ENCODE measurements around the gene FAM184B. TPM values are rescaled to one million over a fixed set of nuclear protein-coding genes. Genes with fewer than 3 reads are reported as not detected.

The FAM184B gene
- total RNA-seq, 1 experiment from 2014 or later: not detected

GRCh38 chr4:17618926-17619325 lies 162.5 kb downstream of the FAM184B start:
- peaks cover 7% of the 10 kb centered on the region; the same call in 1 of the 2 replicates for H3K4me1 ChIP-seq
- H3K27me3 ChIP-seq (replicated peaks; ENCODE audit: control insufficient read depth, insufficient read depth, low read length): no peaks in the 10 kb centered on the region
- Mint-ChIP-seq H3K4me1 (ENCODE audit: low read depth, unreplicated experiment) (no peaks in the 10 kb centered on the region), H3K27ac (ENCODE audit: unreplicated experiment) (no peak overlapping the region), H3K4me3 (ENCODE audit: unreplicated experiment) (no peak overlapping the region), H3K27me3 (ENCODE audit: insufficient read depth, unreplicated experiment) (no peaks in the 10 kb centered on the region), H3K36me3 (ENCODE audit: insufficient read depth, unreplicated experiment) (peaks cover 78% of the 10 kb centered on the region), H3K9me3 (ENCODE audit: unreplicated experiment) (no peaks in the 10 kb centered on the region)
- H3K36me3 ChIP-seq (ENCODE audit: control insufficient read depth, insufficient read depth, low read length): peaks cover 3% of the 10 kb centered on the region
- intact Hi-C loops (cut with micrococcal nuclease; ENCODE audit: unreplicated experiment): no loop called here
- no peaks in the 10 kb centered on the region for H3K9me3 ChIP-seq
- ChIA-PET CTCF (no interaction called here), POLR2A (no interaction called here)
- no peak for TF ChIP-seq CTCF (IDR thresholded peaks at IDR 0.05; ENCODE audit: insufficient read depth in 1 of 2, low read depth in 1 of 2, low read length in 1 of 2, severe bottlenecking in 1 of 2, unreplicated experiment in 1 of 2)
- DNase-seq: no peak
- no TSS peak for BruUV-seq (replicated peaks)
- H3K4me3 ChIP-seq (ENCODE audit: low read depth, low read length): no peak overlapping the region

- intact Hi-C loops (cut with micrococcal nuclease; ENCODE audit: unreplicated experiment): no loop called here
- CTCF ChIA-PET: no interaction called here
- Histone ChIP-seq H3K27me3 (replicated peaks; ENCODE audit: control insufficient read depth, insufficient read depth, low read length) (no peaks in the 10 kb centered on the region), H3K36me3 (ENCODE audit: control insufficient read depth, insufficient read depth, low read length) (peaks cover 1% of the 10 kb centered on the region), H3K4me1 (peaks cover 7% of the 10 kb centered on the region; the same call in 1 of the 2 replicates), H3K4me3 (ENCODE audit: low read depth, low read length) (no peak overlapping the region), H3K9me3 (no peaks in the 10 kb centered on the region)
- BruUV-seq (replicated peaks): TSS peak; percentile 14
- H3K27ac Mint-ChIP-seq (ENCODE audit: unreplicated experiment): peak overlapping the region; percentile 50
- no peaks in the 10 kb centered on the region for H3K27me3 Mint-ChIP-seq (ENCODE audit: insufficient read depth, unreplicated experiment)
- no peak for DNase-seq
- no peak for TF ChIP-seq CTCF (IDR thresholded peaks at IDR 0.05; ENCODE audit: insufficient read depth in 1 of 2, low read depth in 1 of 2, low read length in 1 of 2, severe bottlenecking in 1 of 2, unreplicated experiment in 1 of 2)
- H3K4me1 Mint-ChIP-seq (ENCODE audit: low read depth, unreplicated experiment): no peaks in the 10 kb centered on the region
- POLR2A ChIA-PET: no interaction called here
- H3K9me3 Mint-ChIP-seq (ENCODE audit: unreplicated experiment): no peaks in the 10 kb centered on the region
- peak overlapping the region; percentile 64 for H3K4me3 Mint-ChIP-seq (ENCODE audit: unreplicated experiment)
- H3K36me3 Mint-ChIP-seq (ENCODE audit: insufficient read depth, unreplicated experiment): peaks cover 51% of the 10 kb centered on the region
Measured at GRCh38 chr4:17616283-17616682, 165.1 kb downstream of the FAM184B start.

GRCh38 chr4:17614416-17615299 lies 166.8 kb downstream of the FAM184B start, which contains the start of gene MED28:
MED28 (plus strand) TSS chr4:17614641; CDS start chr4:17614655, 14 bp downstream.
- Histone ChIP-seq H3K36me3 (ENCODE audit: control insufficient read depth, insufficient read depth, low read length) (peaks cover 1% of the 10 kb centered on the region), H3K27me3 (replicated peaks; ENCODE audit: control insufficient read depth, insufficient read depth, low read length) (no peaks in the 10 kb centered on the region), H3K4me1 (peaks cover 7% of the 10 kb centered on the region; the same call in 1 of the 2 replicates), H3K9me3 (no peaks in the 10 kb centered on the region), H3K4me3 (ENCODE audit: low read depth, low read length) (peak within 1 kb of the TSS; percentile 85)
- DNase-seq: peak; percentile 92 to 93
- POLR2A ChIA-PET: interaction anchor here (0.6 to 1.7 kb wide), 2 partner anchors 69 to 196 kb away, joined by 4 to 7 read pairs; partner anchors contain the start of genes DCAF16 and NCAPG
- TSS peak; percentile 88 for BruUV-seq (replicated peaks)
- H3K4me1 Mint-ChIP-seq (ENCODE audit: low read depth, unreplicated experiment): no peaks in the 10 kb centered on the region
- TF ChIP-seq CTCF (IDR thresholded peaks at IDR 0.05; ENCODE audit: insufficient read depth in 1 of 2, low read depth in 1 of 2, low read length in 1 of 2, severe bottlenecking in 1 of 2, unreplicated experiment in 1 of 2): no peak
- H3K27ac Mint-ChIP-seq (ENCODE audit: unreplicated experiment): peak within 1 kb of the TSS; percentile 98
- peaks cover 35% of the 10 kb centered on the region for H3K36me3 Mint-ChIP-seq (ENCODE audit: insufficient read depth, unreplicated experiment)
- CTCF ChIA-PET: interaction anchor here (1.5 kb wide), 1 partner anchor 65 kb away, joined by 7 read pairs; no protein-coding TSS in a partner anchor
- no peaks in the 10 kb centered on the region for H3K27me3 Mint-ChIP-seq (ENCODE audit: insufficient read depth, unreplicated experiment)
- H3K4me3 Mint-ChIP-seq (ENCODE audit: unreplicated experiment): peak within 1 kb of the TSS; percentile 97
- intact Hi-C loops (cut with micrococcal nuclease; ENCODE audit: unreplicated experiment): loop anchor here (1.0 kb wide), 2 partner anchors 17 to 37 kb away; partner anchors contain the start of gene LAP3
- H3K9me3 Mint-ChIP-seq (ENCODE audit: unreplicated experiment): no peaks in the 10 kb centered on the region
